Ectodermal cell (in vitro differentiated cells): Measurements from ENCODE around the gene UBA1.

Experiments used
- H3K27ac ChIP-seq: 2 replicates; pipeline ENCODE4 v1.7.0; 2013; ENCODE audit warnings: mild to moderate bottlenecking, low read depth, low read length; ENCODE audit not compliant: insufficient read depth, poor library complexity, severe bottlenecking
- H3K27me3 ChIP-seq: 2 replicates; pipeline ENCODE4 v1.7.0; 2013; ENCODE audit warnings: mild to moderate bottlenecking, low read length; ENCODE audit not compliant: insufficient read depth, control insufficient read depth, poor library complexity, severe bottlenecking
- H3K36me3 ChIP-seq: one replicate; pipeline ENCODE4 v1.7.0; 2013; ENCODE audit warnings: low read length; ENCODE audit not compliant: control insufficient read depth, insufficient read depth
- H3K4me1 ChIP-seq: one replicate; pipeline ENCODE4 v1.7.0; 2013; ENCODE audit warnings: low read length; ENCODE audit not compliant: control insufficient read depth, insufficient read depth
- H3K4me3 ChIP-seq: 2 replicates; pipeline ENCODE4 v1.7.0; 2013; ENCODE audit warnings: low read depth, low read length, control low read depth; ENCODE audit not compliant: insufficient read depth
- H3K9me3 ChIP-seq: 2 replicates; pipeline ENCODE4 v1.7.0; 2013; ENCODE audit warnings: mild to moderate bottlenecking, low read length, moderate library complexity; ENCODE audit not compliant: control insufficient read depth
- WGBS, 2 experiments: methylation state at CpG; one replicate each; pipeline ENCODE4 v1.1.7; 2013; ENCODE audit warnings: missing lambda C conversion rate in 2 of 2; 5-methylcytosine and 5-hydroxymethylcytosine counted together

UBA1 gene

DNA sequence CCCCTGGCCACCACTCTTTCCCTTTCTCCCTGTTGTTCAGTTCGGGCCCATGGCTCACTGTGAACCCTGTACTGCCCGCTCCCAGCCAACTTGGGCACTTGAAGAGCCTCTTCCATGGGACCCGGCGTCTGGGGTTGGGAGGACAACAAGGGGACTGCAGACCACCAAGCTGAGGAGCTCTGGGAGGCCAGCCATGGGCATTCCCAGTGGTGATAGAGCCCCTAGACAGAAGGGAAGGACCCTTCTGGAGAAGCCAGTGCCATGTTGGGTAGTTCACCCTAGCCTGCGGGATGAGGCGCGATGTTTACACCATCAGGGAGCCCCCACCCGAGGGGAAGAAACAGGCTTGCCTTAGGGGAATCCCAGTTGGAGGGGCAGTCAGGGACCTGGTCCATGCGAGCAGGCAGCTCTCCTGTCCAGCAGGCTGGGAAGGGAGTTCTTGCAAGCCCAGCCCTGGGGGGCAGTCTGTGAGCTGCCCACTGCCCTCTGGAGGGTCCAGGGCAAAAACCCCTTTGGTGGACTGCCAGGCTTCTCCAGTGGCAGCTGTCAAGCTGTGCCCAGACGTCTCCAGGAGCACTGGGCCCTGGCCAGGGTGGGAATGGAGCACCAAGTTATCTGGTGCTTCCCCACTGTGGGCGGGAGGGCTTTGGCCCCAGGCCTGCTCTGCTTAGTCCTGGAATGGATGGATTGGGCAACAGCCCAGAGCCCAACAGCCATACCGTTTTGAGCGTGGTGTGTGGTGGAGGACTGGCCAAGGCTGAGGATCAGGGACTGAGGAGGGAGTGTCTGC, 23.7 kb upstream of the UBA1 start:
- no peak overlapping the region for H3K4me3 ChIP-seq
- no peak overlapping the region for H3K27ac ChIP-seq
- 92 to 96% methylated on average over 13 of the region's 13 CpGs for WGBS, 2 experiments
- peaks cover 7% of the 10 kb centered on the region for H3K36me3 ChIP-seq
- H3K27me3 ChIP-seq: no peaks in the 10 kb centered on the region
- no peaks in the 10 kb centered on the region for H3K9me3 ChIP-seq
- no peaks in the 10 kb centered on the region for H3K4me1 ChIP-seq

DNA sequence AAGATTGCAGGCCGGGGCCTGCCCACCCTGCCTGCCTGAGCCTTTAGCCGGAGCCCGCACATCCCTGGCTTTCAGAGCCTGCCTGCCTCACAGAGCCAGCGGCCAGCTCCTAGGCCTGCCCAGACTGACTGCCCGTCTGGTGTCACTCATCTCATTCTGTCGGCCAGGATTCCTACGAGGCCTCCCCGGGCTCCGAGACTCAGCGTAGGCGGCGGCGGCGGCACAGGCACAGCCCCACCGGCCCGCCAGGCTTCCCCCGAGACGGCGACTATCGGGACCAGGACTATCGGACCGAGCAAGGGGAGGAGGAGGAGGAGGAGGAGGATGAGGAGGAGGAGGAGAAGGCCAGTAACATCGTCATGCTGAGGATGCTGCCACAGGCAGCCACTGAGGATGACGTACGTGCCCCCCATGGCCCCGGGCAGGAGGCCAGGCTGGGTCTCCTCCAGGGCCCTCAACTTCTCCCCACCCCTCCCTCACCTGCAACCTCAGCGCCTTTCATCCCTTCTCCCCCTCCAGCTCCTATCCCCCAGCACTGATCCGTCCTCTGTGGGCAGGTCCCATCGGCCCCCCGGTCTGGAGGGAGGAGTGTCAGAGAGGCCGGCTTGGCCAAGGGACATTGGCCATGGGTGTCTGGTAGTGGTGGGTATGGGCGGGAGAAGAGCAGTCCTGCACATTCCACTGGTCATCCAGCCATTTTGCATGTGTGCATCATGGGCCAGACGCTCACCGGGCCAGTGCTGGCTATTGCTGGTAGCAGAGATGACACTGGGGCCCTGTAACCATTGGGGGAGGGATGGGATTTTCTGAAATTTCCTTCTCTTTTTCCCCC, 22.6 kb upstream of the UBA1 start:
- peaks cover 13% of the 10 kb centered on the region for H3K36me3 ChIP-seq

GRCh38 chrX:47171996-47172395, 21.6 kb upstream of the UBA1 start:
- peaks cover 13% of the 10 kb centered on the region for H3K36me3 ChIP-seq
- no peaks in the 10 kb centered on the region for H3K9me3 ChIP-seq
- H3K4me1 ChIP-seq: no peaks in the 10 kb centered on the region
- WGBS, 2 experiments: 93 to 97% methylated on average over 2 of the region's 2 CpGs
- H3K27ac ChIP-seq: no peak overlapping the region
- H3K4me3 ChIP-seq: no peak overlapping the region
- H3K27me3 ChIP-seq: no peaks in the 10 kb centered on the region

More for the DNA sequence above, 22.6 kb upstream of the UBA1 start:
- Histone ChIP-seq H3K27me3 (no peaks in the 10 kb centered on the region), H3K27ac (no peak overlapping the region), H3K4me3 (no peak overlapping the region), H3K4me1 (no peaks in the 10 kb centered on the region), H3K9me3 (no peaks in the 10 kb centered on the region)
- 96% methylated on average over 33 of the region's 34 CpGs for WGBS, 2 experiments

GRCh38 chrX:47172549-47172948, 21.1 kb upstream of the UBA1 start:
- no peaks in the 10 kb centered on the region for H3K27me3 ChIP-seq
- H3K36me3 ChIP-seq: peaks cover 13% of the 10 kb centered on the region
- no peak overlapping the region for H3K4me3 ChIP-seq
- no peaks in the 10 kb centered on the region for H3K4me1 ChIP-seq
- WGBS, 2 experiments: 94 to 97% methylated on average over 7 of the region's 7 CpGs
- no peaks in the 10 kb centered on the region for H3K9me3 ChIP-seq
- no peak overlapping the region for H3K27ac ChIP-seq

GRCh38 chrX:47172971-47173792, 20.4 kb upstream of the UBA1 start:
- no peaks in the 10 kb centered on the region for H3K4me1 ChIP-seq
- H3K27ac ChIP-seq: no peak overlapping the region
- H3K36me3 ChIP-seq: peaks cover 13% of the 10 kb centered on the region
- no peaks in the 10 kb centered on the region for H3K9me3 ChIP-seq
- no peak overlapping the region for H3K4me3 ChIP-seq
- H3K27me3 ChIP-seq: no peaks in the 10 kb centered on the region
- 97% methylated on average over 17 of the region's 18 CpGs for WGBS, 2 experiments

- 92 to 94% methylated on average over 12 of the region's 12 CpGs for WGBS, 2 experiments
- Histone ChIP-seq H3K9me3 (no peaks in the 10 kb centered on the region), H3K36me3 (peaks cover 16% of the 10 kb centered on the region), H3K27ac (no peak overlapping the region), H3K27me3 (no peaks in the 10 kb centered on the region), H3K4me3 (no peak overlapping the region), H3K4me1 (no peaks in the 10 kb centered on the region)
Observed at GRCh38 chrX:47174376-47174775, 19.3 kb upstream of the UBA1 start.

- no peak overlapping the region for H3K27ac ChIP-seq
- WGBS, 2 experiments: 96% methylated on average over 23 of the region's 23 CpGs
- H3K4me3 ChIP-seq: no peak overlapping the region
- no peaks in the 10 kb centered on the region for H3K27me3 ChIP-seq
- H3K9me3 ChIP-seq: no peaks in the 10 kb centered on the region
- H3K36me3 ChIP-seq: peaks cover 16% of the 10 kb centered on the region
- no peaks in the 10 kb centered on the region for H3K4me1 ChIP-seq
Observed at GRCh38 chrX:47174846-47175587, 18.6 kb upstream of the UBA1 start.

- WGBS, 2 experiments: 95 to 97% methylated on average over 12 of the region's 12 CpGs
- H3K27me3 ChIP-seq: no peaks in the 10 kb centered on the region
- H3K36me3 ChIP-seq: peaks cover 16% of the 10 kb centered on the region
- H3K4me3 ChIP-seq: no peak overlapping the region
- no peaks in the 10 kb centered on the region for H3K9me3 ChIP-seq
- no peaks in the 10 kb centered on the region for H3K4me1 ChIP-seq
- no peak overlapping the region for H3K27ac ChIP-seq
Observed at GRCh38 chrX:47175588-47175980, 18.0 kb upstream of the UBA1 start.

- Histone ChIP-seq H3K27ac (no peak overlapping the region), H3K9me3 (no peaks in the 10 kb centered on the region), H3K36me3 (peaks cover 18% of the 10 kb centered on the region), H3K4me3 (no peak overlapping the region), H3K4me1 (no peaks in the 10 kb centered on the region), H3K27me3 (no peaks in the 10 kb centered on the region)
- WGBS, 2 experiments: 93 to 94% methylated on average over 23 of the region's 23 CpGs
Observed at GRCh38 chrX:47176101-47176740, 17.4 kb upstream of the UBA1 start.
